NCI-H526 treated with DMSO at 0.1 percent for 48 hours (cell line): Measurements from ENCODE around the gene ZNF33A.
"Not testable (repeated sequence)": the region's sequence is repeated elsewhere in the genome, so short reads cannot be mapped to it uniquely, and the experiment has no call there.

ENCODE experiments used
- DNase-seq: peaks from one replicate; lab custom pipeline; 2025; lab: John Stamatoyannopoulos, UW

ZNF33A gene

DNA sequence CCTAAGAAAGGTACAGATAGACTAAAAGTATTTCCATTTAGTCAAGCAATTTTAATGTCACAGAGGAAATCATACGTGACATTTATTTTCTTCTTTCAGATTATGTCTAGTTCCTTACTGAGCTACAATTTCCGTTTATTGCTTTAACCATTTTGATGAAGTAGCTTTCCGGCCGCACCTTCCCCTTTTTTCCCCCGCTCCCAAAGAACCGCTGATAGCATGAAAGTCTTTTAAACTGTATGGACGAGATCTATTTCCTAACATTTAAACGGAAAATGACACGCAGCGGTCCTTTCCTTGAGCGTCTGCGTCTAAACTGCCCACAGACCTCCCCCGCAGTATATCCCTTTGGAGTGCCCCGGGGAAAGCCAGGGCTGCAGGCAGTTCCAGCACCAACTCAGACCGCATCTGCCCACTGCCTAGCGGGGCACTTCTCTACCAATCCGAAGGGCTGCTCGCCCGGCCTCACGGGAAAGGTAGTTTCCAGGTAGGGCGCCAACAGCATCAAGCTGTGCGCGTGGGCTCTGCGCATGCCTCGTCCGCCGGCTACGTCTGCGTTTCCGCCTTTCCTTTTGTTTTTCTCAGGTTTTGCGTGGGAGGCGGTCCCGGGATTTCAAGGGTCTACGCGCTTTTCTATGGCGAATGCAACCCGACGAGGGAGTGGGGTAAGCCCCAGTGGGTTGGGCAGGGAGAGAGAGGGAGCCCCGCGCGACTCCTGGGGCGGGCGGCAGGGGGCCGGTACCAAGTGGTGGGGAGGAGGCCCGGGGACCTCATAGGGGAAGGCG is at the start of gene ZNF33A:
Gene ZNF33A, plus strand, starts transcription at position 557 of the 785 bp plus-strand sequence. CDS start 1,667 bp downstream, outside the sequence.
- DNase-seq: peak; percentile 84

- no peak for DNase-seq
Observed at GRCh38 chr10:37965006-37965405, 45.5 kb upstream of the ZNF33A start.

GRCh38 chr10:37972396-37972795 is 38.1 kb upstream of the ZNF33A start:
- no peak for DNase-seq

DNA sequence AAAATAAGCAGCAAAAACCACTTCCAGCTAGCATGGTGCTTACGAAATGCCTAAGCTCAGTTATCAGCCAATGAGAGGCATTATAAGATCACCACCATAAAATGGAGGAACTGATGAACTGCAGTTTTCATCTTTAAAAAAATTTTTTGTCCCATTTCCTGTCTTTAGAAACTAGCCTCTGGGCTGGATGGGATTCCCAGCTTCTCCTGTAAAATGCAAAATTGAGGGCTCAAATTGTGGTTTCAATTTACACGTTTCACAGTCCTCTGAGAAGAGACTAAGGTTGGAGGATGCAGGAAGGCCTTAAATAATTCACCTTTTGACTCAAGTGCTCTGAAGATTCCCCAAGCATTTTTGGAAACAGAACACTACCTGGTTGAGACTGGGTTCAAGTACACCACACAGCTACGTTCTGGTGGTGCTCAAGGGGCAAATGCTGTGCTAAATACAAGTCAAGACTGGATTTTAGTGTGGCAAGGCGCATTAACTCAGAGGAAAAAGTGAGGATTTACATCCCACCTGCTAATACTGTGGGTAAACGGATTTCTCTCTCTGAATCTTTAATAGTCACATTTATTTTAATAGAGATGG is 35.0 kb upstream of the ZNF33A start:
- no peak for DNase-seq

DNA sequence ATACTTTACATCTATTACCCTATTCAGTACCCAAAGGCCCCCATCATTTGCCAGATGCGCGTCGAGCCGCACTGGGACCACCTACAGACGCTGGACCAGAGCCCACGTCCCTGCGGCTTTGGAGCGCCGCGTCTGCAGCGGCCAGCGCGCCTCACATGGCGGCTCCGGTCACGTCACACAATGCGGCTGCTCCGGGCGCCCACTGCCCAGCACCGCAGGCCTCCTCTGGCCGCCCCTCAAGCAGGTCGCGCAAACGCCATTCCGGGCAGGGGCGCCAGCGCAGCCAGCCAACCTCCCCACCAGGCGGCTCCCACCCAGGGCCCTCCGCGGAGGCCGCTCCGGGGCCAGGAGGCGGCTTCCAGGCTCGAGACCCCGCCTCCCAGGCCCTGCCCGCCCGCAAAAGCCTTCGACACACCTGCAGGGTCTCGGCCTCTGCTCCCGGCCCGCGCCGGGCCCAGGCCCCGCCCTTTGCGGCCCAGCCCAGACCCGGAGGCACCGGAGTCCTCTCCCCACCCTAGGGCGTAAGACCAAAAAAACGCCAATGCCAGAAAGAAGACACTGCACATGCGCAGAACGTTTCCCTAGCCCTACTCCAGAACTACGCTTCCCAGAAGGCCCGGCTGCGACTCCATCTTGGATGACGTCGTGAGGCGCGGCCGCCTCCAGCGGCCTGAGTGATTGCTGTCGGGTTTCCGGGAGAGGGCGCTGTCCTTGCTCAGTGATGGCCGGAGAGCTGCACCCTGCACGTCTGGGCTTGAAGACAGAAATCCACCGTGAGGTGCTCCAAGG is 34.2 kb upstream of the ZNF33A start, which contains the start of gene ZNF25:
Gene ZNF25, minus strand, starts transcription at position 557 of the 789 bp plus-strand sequence. CDS start 4,925 bp downstream, outside the sequence.
- DNase-seq: peak; percentile 93

- DNase-seq: no peak
Observed at GRCh38 chr10:37976880-37977203, 33.6 kb upstream of the ZNF33A start.

- no peak for DNase-seq
Observed at GRCh38 chr10:37991655-37992054, 18.8 kb upstream of the ZNF33A start.

GRCh38 chr10:37992083-37992482 is 18.4 kb upstream of the ZNF33A start:
- DNase-seq: no peak

- DNase-seq: not testable (repeated sequence)
Observed at GRCh38 chr10:37998920-37999319, 11.6 kb upstream of the ZNF33A start.

- DNase-seq: not testable (repeated sequence)
Observed at GRCh38 chr10:38000474-38000873, 10.0 kb upstream of the ZNF33A start.

- DNase-seq: no peak
Observed at GRCh38 chr10:38003026-38003425, 7.4 kb upstream of the ZNF33A start.

DNA sequence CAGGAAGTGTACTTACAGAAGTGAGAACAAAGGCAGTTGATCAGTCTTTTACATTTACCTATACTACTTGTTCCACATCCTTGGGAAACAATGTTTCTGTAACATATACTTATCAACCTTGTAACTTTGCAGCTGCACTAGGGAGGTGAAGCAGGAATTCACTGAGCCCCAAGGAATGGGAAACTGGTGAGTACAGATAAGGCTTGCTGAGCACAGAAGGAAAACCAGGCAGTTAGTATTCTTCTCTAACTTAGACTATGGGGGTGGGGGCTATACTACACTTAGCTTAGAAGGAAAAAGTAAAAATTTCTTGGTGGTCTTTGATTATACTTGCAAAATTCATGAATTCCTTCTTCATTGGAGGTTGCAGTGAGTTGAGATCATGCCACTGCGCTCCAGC is 6.9 kb upstream of the ZNF33A start:
- no peak for DNase-seq

GRCh38 chr10:38007551-38007950 is 2.9 kb upstream of the ZNF33A start:
- DNase-seq: no peak

DNA sequence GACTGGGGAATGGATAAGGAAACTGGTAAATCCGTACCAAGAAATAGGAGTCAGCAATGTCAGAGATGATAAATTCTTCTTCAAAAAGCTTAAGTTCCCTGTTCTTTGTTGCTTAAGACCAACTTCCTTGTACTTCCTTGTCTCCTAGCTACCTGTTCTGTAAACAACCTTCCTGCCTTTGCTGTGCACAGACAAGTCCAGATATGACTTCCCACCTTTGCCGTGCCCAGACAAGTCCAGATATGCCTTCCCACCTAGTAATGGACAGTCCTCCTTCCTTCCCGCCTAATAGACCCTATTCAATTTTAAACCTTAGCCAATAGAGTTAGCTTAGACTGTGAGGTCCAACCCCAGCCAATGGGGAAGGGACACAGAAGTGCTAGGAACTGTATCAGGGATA is 2.5 kb upstream of the ZNF33A start:
- no peak for DNase-seq

DNA sequence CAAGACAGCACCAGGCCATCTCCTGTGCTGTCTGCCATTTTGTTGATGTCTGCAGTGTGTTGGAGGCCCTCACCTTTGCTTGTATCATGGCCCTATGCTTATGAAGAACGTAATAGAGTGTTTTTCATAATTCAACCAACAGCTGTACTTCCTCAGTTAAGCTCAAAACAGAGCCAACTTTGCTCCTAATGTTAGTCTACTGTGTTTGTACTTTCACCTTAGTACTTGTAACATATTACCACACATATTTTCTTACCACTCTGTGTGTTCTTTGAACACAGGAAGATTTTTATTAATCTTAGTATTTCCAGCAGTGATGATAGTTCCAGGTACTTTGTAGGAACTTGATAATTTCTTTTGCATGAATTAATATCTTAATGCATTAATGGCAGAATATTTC is 5.9 kb downstream of the ZNF33A start:
- DNase-seq: no peak

- not testable (repeated sequence) for DNase-seq
Observed at GRCh38 chr10:38019124-38019523, 8.6 kb downstream of the ZNF33A start.

GRCh38 chr10:38025283-38025682 is 14.8 kb downstream of the ZNF33A start:
- no peak for DNase-seq

DNA sequence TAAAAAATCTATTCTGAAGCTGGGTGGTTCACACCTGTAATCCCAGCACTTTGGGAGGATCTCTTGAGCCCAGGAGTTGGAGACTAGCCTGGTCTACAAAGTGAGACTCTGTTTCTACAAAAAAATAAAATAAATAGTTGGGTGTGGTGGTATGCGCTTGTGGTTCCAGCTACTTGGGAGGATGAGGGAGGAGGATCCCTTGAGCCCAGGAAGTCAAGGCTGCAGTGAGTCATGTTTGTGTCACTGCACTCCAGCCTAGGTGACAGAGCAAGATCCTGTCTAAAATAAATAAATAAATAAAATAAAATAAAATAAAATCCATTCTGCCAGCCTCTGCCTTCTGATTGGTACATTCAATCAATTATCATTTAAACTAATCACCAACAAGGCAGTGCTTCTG is 17.5 kb downstream of the ZNF33A start:
- DNase-seq: no peak

GRCh38 chr10:38032886-38033285 is 22.4 kb downstream of the ZNF33A start:
- no peak for DNase-seq

- no peak for DNase-seq
Observed at GRCh38 chr10:38038107-38038931, 27.8 kb downstream of the ZNF33A start.

DNA sequence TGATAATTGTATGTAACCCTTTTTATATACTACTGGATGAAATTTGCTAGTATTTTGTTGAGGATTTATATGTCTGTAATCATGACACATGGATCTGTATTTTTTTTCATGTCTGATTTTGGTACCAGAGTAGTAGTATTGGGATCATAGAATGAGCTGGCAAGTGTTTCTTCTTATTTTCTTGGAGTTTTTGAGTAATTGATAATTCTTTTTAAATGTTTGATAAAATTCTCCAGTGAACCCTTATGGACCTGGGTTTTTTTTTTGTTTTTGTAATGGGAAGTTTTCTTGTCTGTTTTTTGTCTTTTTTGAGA is 28.4 kb downstream of the ZNF33A start:
- DNase-seq: no peak

GRCh38 chr10:38043516-38043915 is 33.0 kb downstream of the ZNF33A start:
- DNase-seq: no peak
